ENCODE results near the gene LRIT3. TPM values are rescaled to one million over a fixed set of nuclear protein-coding genes. Genes with fewer than 3 reads are reported as not detected.
"Not testable (repeated sequence)": the region's sequence is repeated elsewhere in the genome, so short reads cannot be mapped to it uniquely, and the experiment has no call there.

LRIT3 gene
- total and polyA plus RNA-seq, 12 donors: 0.03 to 0.15 (median 0.06) TPM; not detected in 8

DNA sequence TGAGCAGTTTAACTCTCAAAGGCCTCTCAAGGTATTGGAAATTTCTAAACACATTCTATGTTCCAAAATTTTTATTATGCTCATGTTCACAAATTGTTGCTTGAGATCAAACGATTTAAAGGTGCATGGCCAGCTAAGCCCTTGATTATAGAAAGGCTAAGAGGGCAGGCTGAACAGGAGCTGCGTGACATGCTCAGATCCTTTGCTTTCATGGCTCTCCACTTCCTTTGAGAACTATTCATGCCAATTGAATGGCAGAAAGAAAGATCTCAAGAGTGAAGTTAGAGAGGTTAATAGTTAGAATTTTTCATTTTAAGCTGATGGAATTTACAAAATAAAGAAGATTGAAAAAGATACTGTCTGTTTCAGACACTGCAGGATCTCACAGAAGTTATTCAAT is 594 bp downstream of the LRIT3 start:
- ATAC-seq: no peak
- DNase-seq: no peak
- TF ChIP-seq, protein P1, sequence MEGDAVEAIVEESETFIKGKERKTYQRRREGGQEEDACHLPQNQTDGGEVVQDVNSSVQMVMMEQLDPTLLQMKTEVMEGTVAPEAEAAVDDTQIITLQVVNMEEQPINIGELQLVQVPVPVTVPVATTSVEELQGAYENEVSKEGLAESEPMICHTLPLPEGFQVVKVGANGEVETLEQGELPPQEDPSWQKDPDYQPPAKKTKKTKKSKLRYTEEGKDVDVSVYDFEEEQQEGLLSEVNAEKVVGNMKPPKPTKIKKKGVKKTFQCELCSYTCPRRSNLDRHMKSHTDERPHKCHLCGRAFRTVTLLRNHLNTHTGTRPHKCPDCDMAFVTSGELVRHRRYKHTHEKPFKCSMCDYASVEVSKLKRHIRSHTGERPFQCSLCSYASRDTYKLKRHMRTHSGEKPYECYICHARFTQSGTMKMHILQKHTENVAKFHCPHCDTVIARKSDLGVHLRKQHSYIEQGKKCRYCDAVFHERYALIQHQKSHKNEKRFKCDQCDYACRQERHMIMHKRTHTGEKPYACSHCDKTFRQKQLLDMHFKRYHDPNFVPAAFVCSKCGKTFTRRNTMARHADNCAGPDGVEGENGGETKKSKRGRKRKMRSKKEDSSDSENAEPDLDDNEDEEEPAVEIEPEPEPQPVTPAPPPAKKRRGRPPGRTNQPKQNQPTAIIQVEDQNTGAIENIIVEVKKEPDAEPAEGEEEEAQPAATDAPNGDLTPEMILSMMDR (IDR thresholded peaks at IDR 0.05): no peak

DNA sequence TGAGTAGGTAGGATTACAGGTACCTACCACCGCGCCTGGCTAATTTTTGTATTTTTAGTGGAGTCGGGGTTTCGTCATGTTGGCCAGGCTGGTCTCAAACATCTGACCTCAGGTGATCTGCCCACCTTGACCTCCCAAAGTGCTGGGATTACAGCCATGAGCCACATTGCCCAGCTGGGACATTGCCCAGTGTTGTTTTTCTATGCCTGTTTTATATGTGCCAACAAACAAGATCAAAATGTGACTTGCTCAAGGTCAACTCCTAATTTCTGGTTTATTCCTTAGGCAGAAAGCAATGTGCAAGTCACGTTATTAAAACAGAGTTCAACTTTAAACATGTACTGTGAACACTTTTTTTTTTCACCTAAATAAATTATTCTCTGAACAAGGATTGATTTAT is 2.7 kb downstream of the LRIT3 start:
- Histone ChIP-seq H3K4me1 (no peaks in the 10 kb centered on the region), H3K27me3 (no peaks in the 10 kb centered on the region), H3K4me3 (no peak overlapping the region), H3K9me3 (no peaks in the 10 kb centered on the region), H3K27ac (no peak overlapping the region), H3K36me3 (no peaks in the 10 kb centered on the region)
- intact Hi-C loops (cut with DNase I): no loop called here
- DNase-seq: no peak
- TF ChIP-seq, protein P1 (IDR thresholded peaks at IDR 0.05): no peak
- no peak for ATAC-seq
- WGBS, 2 donors: 70 to 81% methylated on average over 5 of the region's 5 CpGs

More for the DNA sequence above, 594 bp downstream of the LRIT3 start:
- H3K9me3 ChIP-seq: no peaks in the 10 kb centered on the region
- no peaks in the 10 kb centered on the region for H3K4me1 ChIP-seq
- no peaks in the 10 kb centered on the region for H3K27me3 ChIP-seq
- no peaks in the 10 kb centered on the region for H3K36me3 ChIP-seq
- H3K27ac ChIP-seq: no peak overlapping the region
- H3K4me3 ChIP-seq: no peak overlapping the region
- intact Hi-C loops (cut with DNase I): no loop called here
- WGBS, 2 donors: 73 to 80% methylated on average over 2 of the region's 2 CpGs

DNA sequence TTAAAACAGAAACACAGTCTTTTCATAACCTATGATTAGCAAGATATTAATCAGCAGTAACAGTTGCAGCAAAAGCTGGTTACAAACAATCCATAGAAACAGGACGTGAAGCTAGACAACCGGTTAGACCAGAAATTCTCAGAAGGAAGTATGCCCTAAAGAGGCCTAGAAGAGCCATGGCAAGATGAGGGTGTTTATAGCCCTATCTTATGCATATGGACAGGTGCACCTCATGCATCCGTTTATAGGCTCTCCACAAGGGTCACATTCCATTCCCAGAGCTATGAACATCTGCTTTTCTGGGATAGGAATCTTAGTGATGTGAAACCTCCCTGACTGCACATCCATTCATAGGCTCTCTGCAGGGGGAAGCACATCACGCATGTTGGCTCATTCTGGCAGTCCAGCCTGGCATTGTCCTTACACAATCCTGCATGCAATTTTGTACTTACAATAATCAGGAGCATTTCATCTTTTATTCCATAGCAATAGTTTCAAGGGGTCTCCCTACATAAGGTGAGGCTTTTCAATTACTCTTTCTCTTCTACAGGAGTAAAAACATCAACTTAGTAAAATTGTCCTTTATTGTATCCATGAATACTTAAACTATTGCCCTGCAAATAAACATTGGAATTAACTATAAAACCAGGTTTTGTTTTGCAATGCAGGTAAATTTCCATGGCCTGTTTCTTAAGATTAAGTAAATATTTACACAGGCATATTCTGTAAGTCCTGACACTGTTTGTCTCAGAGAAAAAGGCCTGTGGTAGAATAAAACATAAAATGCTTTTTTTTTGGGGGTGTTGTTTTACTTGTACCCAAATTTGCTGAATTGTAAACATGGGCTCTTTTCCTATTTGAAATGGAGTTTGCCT is 11.8 kb downstream of the LRIT3 start:
- ATAC-seq; H3K27ac ChIP-seq; H3K4me1 ChIP-seq; DNase-seq; H3K36me3 ChIP-seq; H3K4me3 ChIP-seq; intact Hi-C loops (cut with DNase I); H3K27me3 ChIP-seq: not testable (repeated sequence)
- 89% methylated on average over 4 of the region's 4 CpGs for WGBS, 2 donors
- peaks cover 0 to 32% (median 0%) of the 10 kb centered on the region in 11 donors for H3K9me3 ChIP-seq

DNA sequence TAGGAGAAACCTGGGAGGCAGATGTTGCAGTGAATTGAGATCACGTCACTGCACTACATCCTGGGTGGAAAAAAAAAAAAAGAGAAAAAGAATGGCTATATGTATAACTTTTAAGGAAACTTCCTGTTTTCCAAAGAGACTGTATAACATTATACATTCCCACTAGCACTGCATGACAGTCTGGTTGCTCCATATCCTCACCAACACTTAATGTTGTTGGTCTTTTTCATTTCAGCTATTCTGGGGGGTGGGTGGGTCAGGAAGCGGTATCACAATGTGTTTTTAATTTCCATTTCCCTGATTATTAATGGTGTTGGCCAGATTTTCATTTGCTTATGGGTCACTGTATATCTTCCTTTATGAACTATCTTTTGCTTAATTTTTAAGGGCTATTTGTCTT is 13.4 kb downstream of the LRIT3 start:
- no peaks in the 10 kb centered on the region for H3K36me3 ChIP-seq
- no peaks in the 10 kb centered on the region for H3K27me3 ChIP-seq
- TF ChIP-seq, protein P1 (IDR thresholded peaks at IDR 0.05): no peak
- H3K27ac ChIP-seq: no peak overlapping the region
- no peaks in the 10 kb centered on the region for H3K4me1 ChIP-seq
- 91 to 96% methylated on average over 2 of the region's 2 CpGs for WGBS, 2 donors
- no peak for DNase-seq
- no peak for ATAC-seq
- no peak overlapping the region for H3K4me3 ChIP-seq
- intact Hi-C loops (cut with DNase I): no loop called here
- H3K9me3 ChIP-seq: peaks cover 0 to 32% (median 0%) of the 10 kb centered on the region in 11 donors

DNA sequence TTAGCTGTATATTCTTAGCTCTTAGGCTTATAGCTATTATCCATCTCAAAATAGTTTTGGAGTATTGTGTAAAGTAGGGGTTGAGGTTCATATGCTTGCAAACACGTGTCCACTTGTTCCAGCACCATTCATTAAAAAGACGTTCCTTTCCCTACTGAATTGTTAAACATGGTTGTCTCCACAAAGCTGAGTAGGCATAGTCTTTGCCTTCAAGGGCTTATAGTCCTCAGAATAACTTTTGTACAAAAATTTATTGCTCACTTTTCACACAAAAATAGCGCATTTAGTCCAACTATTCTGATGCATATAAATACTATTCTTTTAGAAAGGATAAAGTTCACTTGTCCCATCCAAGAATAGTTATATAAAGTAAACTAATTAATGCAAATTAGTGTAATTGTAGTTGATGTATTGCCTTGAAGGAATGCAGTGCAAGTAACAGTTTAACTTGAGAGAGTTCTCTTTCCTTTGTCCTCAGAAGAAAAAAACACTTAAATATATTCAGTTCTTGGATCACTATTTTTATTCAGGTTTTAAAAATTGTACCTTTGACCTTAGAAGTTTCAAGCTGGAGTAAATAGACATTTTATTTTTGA is 14.1 kb downstream of the LRIT3 start:
- Histone ChIP-seq H3K27ac (no peak overlapping the region), H3K4me1 (no peaks in the 10 kb centered on the region), H3K36me3 (no peaks in the 10 kb centered on the region), H3K27me3 (no peaks in the 10 kb centered on the region), H3K9me3 (peaks cover 0 to 32% (median 0%) of the 10 kb centered on the region in 11 donors), H3K4me3 (no peak overlapping the region)
- intact Hi-C loops (cut with DNase I): no loop called here
- ATAC-seq: no peak
- TF ChIP-seq, protein P1 (IDR thresholded peaks at IDR 0.05): no peak
- WGBS, 2 donors: 86 to 91% methylated on average over 3 of the region's 3 CpGs
- DNase-seq: no peak
